HFF-Myc (cell line): ENCODE measurements around the gene ZFR.

Experiments
- DNase-seq: peaks from one replicate; pipeline ENCODE4 v3.0.0-alpha.2; 2011; ENCODE audit warnings: low read depth; ENCODE audit errors: extremely low read depth
- H3K4me3 ChIP-seq: replicated peaks from 2 replicates; pipeline ENCODE4 v1.5.1; 2011; ENCODE audit warnings: low read depth, mild to moderate bottlenecking, control low read depth, low read length
- CTCF ChIP-seq: IDR thresholded peaks from 2 replicates; pipeline ENCODE4 v1.5.1; 2012; ENCODE audit warnings: mild to moderate bottlenecking, low read depth, low read length, control low read depth; ENCODE audit errors: missing control alignments

The ZFR gene

GRCh38 chr5:32339878-32340277 lies 104.7 kb downstream of the ZFR start:
- no peak for DNase-seq
- no peak for TF ChIP-seq CTCF
- no peak overlapping the region for H3K4me3 ChIP-seq

GRCh38 chr5:32339198-32339597 lies 105.3 kb downstream of the ZFR start:
- no peak overlapping the region for H3K4me3 ChIP-seq
- no peak for TF ChIP-seq CTCF
- peak; percentile 42 for DNase-seq

- TF ChIP-seq CTCF = no peak
- no peak overlapping the region for H3K4me3 ChIP-seq
- no peak for DNase-seq
Measured at GRCh38 chr5:32332966-32333365, 111.6 kb downstream of the ZFR start.

GRCh38 chr5:32332361-32332760 lies 112.2 kb downstream of the ZFR start:
- no peak for TF ChIP-seq CTCF
- H3K4me3 ChIP-seq = no peak overlapping the region

GRCh38 chr5:32331935-32332274 lies 112.6 kb downstream of the ZFR start:
- no peak for TF ChIP-seq CTCF
- H3K4me3 ChIP-seq = no peak overlapping the region
- DNase-seq = no peak

More at GRCh38 chr5:32332361-32332760, 112.2 kb downstream of the ZFR start:
- no peak for DNase-seq

- H3K4me3 ChIP-seq = no peak overlapping the region
- TF ChIP-seq CTCF = no peak
- DNase-seq = no peak
Measured at GRCh38 chr5:32331217-32331934, 113.2 kb downstream of the ZFR start.
